DMS153 treated with DMSO at 0.1 percent for 48 hours (cell line): Measurements from ENCODE around the gene CCN2.

Experiments used
- DNase-seq: peaks from one replicate; lab custom pipeline; 2025; ENCODE audit not compliant: unreplicated experiment; lab: John Stamatoyannopoulos, UW

The CCN2 gene

GRCh38 chr6:131967948-131968347 lies 16.8 kb upstream of the CCN2 start:
- no peak for DNase-seq

- no peak for DNase-seq
Measured at GRCh38 chr6:131966443-131966842, 15.3 kb upstream of the CCN2 start.

GRCh38 chr6:131963063-131963462 lies 11.9 kb upstream of the CCN2 start:
- no peak for DNase-seq

GRCh38 chr6:131960371-131961133 lies 9.4 kb upstream of the CCN2 start:
- no peak for DNase-seq

GRCh38 chr6:131958542-131959470 lies 7.6 kb upstream of the CCN2 start:
- DNase-seq: no peak

GRCh38 chr6:131958095-131958494 lies 6.9 kb upstream of the CCN2 start:
- no peak for DNase-seq

GRCh38 chr6:131955876-131956275 lies 4.7 kb upstream of the CCN2 start:
- DNase-seq: no peak

GRCh38 chr6:131955192-131955591 lies 4.0 kb upstream of the CCN2 start:
- DNase-seq: no peak

- DNase-seq: no peak
Measured at GRCh38 chr6:131954775-131955107, 3.6 kb upstream of the CCN2 start.

GRCh38 chr6:131954059-131954774 lies 3.0 kb upstream of the CCN2 start:
- DNase-seq: no peak

- DNase-seq: no peak
Measured at GRCh38 chr6:131952886-131953509, 1.8 kb upstream of the CCN2 start.

- no peak for DNase-seq
Measured at GRCh38 chr6:131951576-131952230, 531 bp upstream of the CCN2 start.

GRCh38 chr6:131949909-131950766 lies 1.0 kb downstream of the CCN2 start:
- DNase-seq: peak; percentile 23

GRCh38 chr6:131949620-131949908 lies 1.6 kb downstream of the CCN2 start:
- DNase-seq: no peak

GRCh38 chr6:131948692-131949619 lies 2.2 kb downstream of the CCN2 start:
- DNase-seq: no peak

- no peak for DNase-seq
Measured at GRCh38 chr6:131947986-131948661, 3.0 kb downstream of the CCN2 start.

GRCh38 chr6:131946992-131947955 lies 3.9 kb downstream of the CCN2 start:
- DNase-seq: no peak
